ENCODE results near the gene OR2C1.

OR2C1 gene

DNA sequence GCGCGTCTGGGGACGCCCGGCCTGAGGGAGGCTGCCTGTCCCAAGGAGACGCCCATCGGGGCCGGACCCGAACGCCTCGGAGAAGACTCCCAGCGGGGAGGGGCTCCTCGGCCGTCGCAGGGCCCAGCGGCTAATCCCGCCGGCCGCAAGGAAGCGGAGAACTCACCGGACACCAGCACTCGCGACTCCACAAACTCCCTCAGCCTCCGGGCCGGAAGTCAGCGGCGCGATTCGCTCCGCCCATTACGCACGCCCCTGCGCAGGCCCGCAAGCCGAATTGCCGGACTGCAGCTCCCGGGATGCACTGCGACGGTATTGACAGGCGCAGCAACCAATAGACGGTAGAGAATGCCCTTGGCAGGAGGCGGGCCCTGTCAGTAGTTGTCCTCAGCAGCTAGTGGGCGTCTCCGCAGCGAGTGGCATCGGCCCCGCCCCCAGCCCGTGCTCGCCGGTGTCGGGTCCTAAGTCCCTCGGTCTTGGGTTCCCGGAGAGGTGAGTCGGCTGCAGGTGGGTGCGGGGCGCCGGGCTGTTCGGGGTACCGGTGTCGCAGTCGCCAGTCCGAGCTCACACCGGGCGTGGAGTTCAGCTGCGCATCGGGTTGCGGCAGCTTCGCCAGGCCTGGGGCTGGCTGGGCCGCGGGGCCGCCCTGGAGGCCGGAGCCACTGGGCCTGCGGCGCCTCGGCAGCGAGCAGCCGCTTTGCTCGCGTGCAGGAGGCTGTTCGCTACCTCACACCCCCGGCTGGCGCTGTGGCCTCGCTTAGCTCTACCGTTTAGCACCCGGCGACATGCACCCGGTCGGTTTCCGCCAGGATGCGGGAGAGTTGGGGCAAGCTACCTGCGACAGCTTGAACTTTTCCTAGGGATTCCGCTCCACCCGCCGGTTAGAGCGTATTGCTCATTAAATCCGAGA, 45.3 kb downstream of the OR2C1 start, which contains the start of the genes ZNF174 and ZSCAN32:
Gene ZNF174, plus strand, starts transcription at position 437 of the 910 bp plus-strand sequence. CDS start 790 bp downstream, outside the sequence.
Gene ZSCAN32, minus strand, starts transcription at position 226 of the 910 bp plus-strand sequence. CDS start 3,447 bp downstream, outside the sequence.
- DNase-seq, result peak; percentile 92

DNA sequence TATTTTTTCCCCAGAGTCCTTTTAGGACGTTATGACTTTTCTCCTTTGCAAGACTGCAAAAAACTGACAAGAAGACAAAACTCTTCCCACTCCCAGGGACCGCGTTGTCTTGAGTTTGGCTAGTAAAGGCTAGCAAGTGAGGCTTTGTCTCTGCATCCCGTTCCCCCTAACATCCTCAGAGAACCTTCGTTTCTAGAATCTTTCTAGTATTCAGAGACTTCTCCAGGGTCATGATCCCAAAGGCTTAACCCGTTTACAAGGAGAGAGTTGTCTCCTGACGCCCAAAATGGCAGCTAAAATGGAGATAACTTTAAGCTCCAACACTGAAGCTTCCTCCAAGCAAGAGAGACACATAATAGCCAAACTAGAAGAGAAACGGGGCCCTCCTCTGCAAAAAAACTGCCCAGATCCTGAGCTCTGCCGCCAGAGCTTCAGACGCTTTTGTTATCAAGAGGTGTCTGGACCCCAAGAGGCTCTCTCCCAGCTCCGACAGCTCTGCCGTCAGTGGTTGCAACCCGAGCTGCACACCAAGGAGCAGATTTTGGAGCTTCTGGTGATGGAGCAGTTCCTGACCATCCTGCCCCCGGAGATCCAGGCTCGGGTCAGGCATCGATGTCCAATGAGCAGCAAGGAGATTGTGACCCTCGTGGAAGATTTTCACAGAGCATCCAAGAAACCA, 46.2 kb downstream of the OR2C1 start:
- no peak for DNase-seq

All from NCI-H748 treated with DMSO at 0.1 percent for 48 hours (cell line).